Right renal pelvis (tissue), 4 donors: ENCODE results near the gene P2RX2. TPM values are rescaled to one million over a fixed set of nuclear protein-coding genes. Genes with fewer than 3 reads are reported as not detected.

Experiments
- DNase-seq, 4 donors: peaks; one replicate each; pipeline ENCODE4 v3.0.0-alpha.2; 2013; ENCODE audit warnings: low read depth in 4 of 4, low spot score in 3 of 4, missing footprints in 1 of 4
- polyA plus RNA-seq, 4 donors: library from polyadenylated mRNA; unstranded; fragments of 120-200 nt; gene quantifications; one replicate each; pipeline ENCODE4 v1.2.1, GENCODE V29; 2013; ENCODE audit not compliant: insufficient read length in 4 of 4

The P2RX2 gene
- polyA plus RNA-seq, 4 donors = 0.77 to 2.3 (median 1.3) TPM

- peak in 1 of 4 donors; percentile 71 for DNase-seq
Measured at GRCh38 chr12:132600048-132601032, 18.2 kb upstream of the P2RX2 start.

- no peak for DNase-seq
Measured at GRCh38 chr12:132601171-132601883, 17.2 kb upstream of the P2RX2 start.

DNA sequence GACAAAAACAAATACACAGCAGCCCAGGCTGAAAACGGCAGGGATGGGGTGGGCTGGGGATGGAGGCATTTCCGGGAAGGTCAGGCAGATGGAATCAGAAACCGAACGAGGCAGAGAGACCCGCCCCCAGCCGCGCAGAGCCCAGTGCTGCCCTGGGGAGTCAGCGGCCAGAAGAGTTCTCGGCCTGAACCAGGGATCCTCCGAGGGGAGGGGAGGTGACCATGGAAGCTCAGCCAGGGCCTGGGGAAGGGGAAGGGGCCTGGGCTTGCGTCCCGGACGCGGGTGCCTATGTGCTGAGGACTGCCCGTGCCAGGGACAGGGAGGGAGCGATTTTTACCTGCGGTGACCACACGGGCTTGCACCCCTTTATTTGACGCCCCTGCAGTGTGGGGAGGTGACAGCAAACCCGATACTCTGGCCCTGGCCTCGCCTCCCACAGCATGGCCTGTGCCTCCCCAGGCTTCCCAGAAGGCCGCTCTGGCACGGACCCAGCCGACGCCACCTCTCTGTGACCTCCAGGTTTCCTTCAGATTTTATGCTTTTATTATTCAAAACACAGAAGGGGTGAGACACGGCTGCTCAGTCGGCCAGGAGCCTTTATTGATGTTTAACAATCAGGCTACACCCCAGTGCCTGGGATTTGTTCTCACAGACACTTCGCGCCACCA lies 15.9 kb upstream of the P2RX2 start:
- no peak for DNase-seq

- no peak for DNase-seq
Measured at GRCh38 chr12:132603240-132604150, 15.1 kb upstream of the P2RX2 start.

DNA sequence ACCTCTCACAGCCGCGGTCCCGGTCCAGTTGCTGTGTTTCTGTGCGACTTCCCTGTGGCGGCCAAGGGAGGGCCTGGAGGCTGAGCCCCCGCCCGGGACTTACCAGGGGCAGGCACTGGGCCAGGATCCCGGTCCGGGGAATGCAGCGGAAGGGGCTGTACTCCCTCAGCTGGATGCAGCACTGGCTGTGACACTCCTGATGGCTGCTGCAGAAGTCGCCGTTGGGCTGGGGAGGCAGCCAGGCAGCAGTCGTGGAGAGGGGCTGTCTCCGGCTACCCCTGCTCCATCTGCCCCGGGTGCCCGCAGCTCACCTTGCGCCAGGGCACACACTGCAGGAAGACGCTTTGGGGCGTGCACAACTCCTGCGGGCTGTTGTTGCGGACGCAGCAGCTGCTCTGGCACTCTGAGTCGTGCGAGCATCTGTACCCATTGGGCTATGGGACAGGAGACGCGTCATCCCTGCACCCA lies 14.4 kb upstream of the P2RX2 start:
- no peak for DNase-seq

DNA sequence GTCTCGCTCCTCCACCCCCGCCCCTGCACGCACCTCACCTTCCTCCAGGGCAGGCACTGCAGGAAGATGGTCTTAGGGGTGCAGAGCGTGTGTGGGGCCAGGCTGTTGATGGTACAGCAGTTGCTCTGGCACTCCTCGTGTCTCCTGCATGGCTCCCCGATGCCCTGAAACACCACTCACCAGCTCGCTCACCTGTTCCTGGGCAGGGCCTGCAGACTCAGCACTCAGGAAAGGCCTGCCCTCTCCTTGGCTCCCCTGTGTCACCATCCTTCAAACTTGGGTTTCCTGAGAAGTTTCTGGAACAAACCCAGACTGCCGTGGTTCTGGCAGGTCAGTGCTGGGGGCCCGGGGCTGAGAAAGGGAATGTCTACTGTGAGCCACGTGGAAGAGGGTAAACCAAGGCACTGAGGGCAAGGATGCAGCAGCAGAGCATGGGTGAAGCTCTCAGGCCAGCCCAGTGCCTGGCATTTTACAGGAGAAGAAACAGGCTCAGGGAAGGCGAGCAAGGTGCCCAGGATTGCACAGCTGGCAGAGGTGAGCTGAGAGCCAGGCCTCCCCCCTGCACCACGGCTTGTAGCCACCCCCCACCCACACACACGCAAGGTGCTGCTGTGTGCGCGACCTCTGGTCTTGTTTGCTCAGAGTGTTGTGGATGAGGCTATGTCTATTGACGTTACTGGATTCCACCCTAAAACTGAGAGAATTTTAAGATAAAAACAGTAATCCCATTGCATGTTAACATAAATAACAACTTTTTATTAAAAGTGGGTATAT lies 13.7 kb upstream of the P2RX2 start:
- no peak for DNase-seq

- no peak for DNase-seq
Measured at GRCh38 chr12:132605892-132606291, 12.7 kb upstream of the P2RX2 start.

- no peak for DNase-seq
Measured at GRCh38 chr12:132606466-132606865, 12.1 kb upstream of the P2RX2 start.

GRCh38 chr12:132606927-132607326 lies 11.6 kb upstream of the P2RX2 start:
- DNase-seq = no peak

- DNase-seq = no peak
Measured at GRCh38 chr12:132608231-132609171, 10.1 kb upstream of the P2RX2 start.

DNA sequence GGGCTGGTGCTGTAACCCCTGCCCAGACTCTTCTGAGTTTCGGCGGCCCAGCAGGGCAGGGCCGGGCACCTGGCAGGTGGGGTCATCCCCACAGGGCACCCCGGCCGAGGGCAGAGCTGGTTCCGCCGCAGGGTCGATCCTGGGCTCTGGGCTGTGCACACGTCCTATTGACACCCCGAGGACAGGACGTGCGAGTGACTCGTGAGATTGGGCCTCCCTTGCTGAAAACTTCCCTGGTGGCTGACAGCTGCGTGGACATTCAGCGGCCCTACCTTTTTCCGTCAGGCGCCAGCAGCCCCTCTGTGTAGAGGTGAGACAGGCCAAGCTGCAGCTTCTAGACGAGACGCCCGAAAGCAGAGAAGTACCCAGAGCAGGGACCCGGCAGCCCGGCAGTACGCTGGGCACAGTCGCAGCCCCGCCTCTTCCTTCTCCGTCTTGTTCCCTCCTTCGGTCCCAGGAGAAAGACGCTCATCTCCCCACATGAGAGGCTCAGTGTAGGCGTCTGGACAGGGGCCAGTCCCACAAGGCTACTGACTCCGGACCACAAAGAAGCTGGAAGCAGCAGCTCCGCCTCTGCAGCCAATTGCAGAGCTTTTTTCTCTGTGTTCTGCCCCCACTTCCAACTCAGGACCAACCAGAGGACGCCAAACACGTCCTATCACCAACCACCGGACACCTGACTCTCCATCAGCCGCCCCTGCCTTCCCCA lies 8.4 kb upstream of the P2RX2 start, which contains the start of gene LRCOL1:
Gene LRCOL1, minus strand, starts transcription at position 532 of the 709 bp plus-strand sequence. CDS start 4,331 bp downstream, outside the sequence.
- DNase-seq = no peak

DNA sequence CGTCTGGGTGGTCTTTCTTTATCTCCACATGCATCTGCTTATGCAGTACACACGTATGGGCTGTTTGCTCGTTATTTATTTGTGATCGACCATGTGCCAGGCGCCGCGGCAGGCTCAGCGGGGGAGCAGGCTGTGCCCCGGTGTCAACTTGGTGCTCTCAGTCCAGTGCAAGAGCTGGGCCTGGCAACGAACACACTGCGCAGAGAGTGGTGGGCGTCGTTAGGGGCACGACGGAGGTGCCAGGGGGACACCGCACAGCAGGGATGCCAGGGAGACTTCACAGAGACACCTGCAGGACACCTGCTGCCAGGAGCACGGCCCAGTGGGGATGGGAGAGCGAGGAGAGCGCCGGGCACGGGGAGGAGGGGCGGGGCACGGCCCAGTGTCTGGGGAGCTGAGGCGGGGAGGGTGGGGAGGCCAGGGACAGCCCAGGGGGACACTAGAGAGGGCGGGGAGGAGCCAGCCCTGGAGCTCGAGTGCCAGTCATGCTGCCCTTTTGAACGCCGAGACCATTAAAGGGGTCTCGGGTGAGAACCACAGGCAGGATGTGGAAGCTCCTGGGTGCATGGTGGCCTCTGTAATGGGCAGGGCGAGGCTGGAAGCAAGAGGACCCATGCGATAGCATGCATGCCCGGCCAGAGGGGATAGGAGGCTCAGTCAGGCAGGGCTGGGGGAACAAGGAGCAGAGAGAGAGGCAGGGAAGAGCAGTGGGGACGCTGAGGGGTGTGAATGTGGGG lies 7.5 kb upstream of the P2RX2 start:
- DNase-seq = no peak

- DNase-seq = no peak
Measured at GRCh38 chr12:132611620-132612019, 7.0 kb upstream of the P2RX2 start.

DNA sequence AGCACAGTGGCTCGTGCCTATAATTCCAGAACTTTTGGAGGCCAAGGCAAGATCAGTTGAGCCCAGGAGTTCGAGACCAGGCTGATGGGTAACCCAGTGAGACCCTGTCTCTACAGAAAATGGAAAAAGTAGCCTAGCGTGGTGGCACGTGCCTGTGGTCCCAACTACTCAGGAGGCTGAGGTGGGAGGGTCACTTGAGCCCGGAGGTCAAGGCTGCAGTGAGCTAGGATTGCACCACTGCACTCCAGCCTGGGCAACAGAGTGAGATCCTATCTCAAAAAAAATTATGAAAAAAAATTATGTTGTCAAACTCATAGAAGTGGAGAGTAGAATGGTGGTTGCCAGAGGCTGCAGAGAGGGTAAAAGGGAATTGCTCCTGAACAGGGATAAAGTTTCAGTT lies 4.5 kb upstream of the P2RX2 start:
- DNase-seq = no peak

DNA sequence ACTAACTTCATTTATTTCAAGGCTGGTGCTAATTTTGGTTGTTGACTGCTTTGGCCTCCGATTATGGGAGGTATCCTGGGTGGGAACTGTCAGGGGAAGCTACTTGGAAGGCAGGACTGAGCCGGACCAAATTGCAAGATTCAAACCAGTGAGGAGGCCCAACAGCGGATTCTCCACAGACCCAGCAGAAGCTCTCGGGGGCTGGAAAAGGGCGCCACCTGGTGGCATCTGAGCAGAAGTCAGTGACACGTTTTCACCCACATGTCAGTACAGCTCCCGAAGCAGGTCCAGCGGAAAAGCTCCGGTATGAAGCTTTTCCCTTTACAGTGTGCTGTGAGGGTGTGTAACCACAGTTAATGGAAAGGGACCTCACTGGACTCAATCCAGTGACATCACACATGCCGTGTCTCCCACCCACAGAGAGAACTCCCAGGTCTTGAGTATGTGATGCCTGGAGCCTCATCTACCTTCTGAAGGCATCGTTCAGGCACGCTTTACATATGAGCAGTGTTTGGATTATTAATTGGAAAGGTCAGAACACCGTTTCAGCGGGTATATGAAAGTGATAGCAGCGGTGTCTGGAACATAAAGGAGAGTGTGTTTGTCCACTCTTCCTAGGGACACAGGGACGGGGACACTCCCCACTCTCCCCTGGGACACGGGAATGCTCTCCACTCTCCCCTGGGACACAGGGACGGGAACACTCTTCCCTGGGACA lies 3.6 kb upstream of the P2RX2 start:
- DNase-seq = peak in 1 of 4 donors; percentile 77

GRCh38 chr12:132615579-132616038 lies 3.0 kb upstream of the P2RX2 start:
- no peak for DNase-seq
